ENCODE results near the gene OR1F1.

GRCh38 chr16:3157229-3158025, 30.6 kb upstream of the OR1F1 start:
- TF ChIP-seq REST (IDR thresholded peaks at IDR 0.05; ENCODE audit: insufficient read depth in 1 of 2, low read depth in 2 of 2, low read length in 1 of 2) (no peak), POLR2AphosphoS5 (IDR thresholded peaks at IDR 0.05; ENCODE audit: low read depth, low read length) (peak; percentile 53; the same call in 1 of the 2 replicates), CTCF (IDR thresholded peaks at IDR 0.05) (no peak)

Measured in Panc1 (cell line).